NCI-H2081 (cell line): ENCODE results near the gene ZG16B.

Experiments
- DNase-seq, 2 experiments: peaks; one replicate each; lab custom pipeline; 2025; lab: John Stamatoyannopoulos, UW

The ZG16B gene

DNA sequence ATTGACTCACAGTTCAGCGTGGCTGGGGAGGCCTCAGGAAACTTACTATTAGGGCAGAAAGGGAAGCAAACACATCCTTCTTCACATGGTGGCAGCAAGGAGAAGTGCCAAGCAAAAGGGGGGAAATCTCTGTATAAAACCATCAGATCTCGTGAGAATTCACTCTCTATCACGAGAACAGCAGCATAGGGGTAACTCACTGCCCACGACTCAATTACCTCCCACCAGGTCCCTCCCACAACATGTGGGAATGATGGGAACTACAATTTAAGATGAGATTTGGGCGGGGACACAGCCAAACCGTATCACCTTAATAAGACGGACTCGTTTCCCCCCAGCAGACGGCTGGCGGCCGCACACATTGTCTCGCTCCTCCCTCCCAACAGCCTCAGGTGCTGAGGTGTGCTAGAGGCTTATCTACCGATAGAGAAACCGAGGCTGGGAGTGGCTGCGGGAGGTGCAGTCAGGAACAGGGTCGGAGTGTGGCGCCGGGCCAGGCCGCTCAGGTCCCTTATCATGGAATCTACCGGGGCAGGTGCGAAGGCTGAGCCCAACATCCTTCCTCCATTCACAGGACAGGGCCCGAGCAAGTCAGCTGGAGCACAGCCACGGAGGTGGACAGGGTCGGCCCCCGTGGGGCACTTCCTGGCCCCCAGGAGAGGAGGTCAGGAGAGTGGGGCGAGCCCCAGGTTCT, 4.9 kb upstream of the ZG16B start:
- no peak for DNase-seq

- no peak for DNase-seq
Measured at GRCh38 chr16:2825906-2826305, 4.2 kb upstream of the ZG16B start.

DNA sequence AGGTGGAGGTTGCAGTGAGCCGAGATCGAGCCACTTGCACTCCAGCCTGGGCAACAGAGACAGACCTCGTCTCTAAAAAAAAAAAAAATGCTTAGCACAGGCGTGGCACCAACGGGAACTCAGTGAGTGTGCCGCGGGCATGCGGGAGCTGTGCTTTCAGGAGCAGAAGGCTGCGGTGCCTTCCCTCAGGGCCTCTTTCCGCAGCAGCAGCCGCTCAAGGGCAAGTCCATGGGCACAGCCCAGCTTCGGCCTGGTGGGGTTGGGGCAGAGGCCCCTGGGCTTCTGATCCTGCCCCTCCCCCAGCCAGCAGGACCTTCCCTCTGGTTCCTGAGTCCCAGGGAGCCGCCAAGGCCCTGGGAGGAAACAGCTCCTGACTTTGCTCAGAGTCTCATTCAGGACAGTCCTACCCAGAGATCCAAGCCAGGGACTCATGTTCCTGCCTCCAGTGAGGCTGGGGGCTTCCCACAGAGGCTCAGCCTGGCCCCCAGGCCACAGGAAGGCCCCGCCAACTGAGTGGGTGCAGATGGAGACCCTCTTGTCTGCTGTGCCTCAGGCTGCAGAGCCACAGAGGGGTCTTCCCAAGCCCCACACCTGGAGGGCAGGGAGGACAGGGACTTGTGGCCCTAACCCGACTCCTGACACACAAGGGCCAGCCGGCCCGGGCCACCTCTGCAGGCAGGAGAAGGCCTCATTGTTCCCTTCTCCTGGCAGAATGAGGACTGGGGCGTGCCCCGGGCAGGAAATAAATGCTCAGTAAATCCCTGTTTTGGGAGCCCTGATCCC, 3.3 kb upstream of the ZG16B start:
- no peak for DNase-seq

DNA sequence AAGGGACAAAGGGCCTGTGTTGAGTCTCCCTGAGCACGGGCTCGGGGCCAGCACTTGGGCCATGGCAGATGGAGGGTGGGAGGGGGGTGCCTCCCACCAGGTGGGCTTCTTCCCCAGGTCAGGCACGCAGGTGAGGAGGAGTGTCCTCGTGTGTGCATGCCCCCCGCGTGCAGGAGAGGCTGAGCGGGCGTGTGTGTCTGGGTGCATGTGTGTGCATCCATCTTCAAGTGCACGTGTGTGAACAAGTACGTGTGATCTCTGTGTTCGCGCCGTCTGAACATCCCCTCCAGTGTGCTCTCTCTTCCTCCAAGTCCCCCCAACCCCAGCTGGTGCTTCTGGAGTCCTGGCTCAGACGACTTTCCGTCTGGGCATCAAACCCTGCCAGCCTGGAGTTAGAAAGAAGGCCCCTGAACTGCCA, 2.7 kb upstream of the ZG16B start:
- no peak for DNase-seq

- DNase-seq: no peak
Measured at GRCh38 chr16:2827831-2828520, 2.1 kb upstream of the ZG16B start.

- no peak for DNase-seq
Measured at GRCh38 chr16:2828521-2828840, 1.6 kb upstream of the ZG16B start.

DNA sequence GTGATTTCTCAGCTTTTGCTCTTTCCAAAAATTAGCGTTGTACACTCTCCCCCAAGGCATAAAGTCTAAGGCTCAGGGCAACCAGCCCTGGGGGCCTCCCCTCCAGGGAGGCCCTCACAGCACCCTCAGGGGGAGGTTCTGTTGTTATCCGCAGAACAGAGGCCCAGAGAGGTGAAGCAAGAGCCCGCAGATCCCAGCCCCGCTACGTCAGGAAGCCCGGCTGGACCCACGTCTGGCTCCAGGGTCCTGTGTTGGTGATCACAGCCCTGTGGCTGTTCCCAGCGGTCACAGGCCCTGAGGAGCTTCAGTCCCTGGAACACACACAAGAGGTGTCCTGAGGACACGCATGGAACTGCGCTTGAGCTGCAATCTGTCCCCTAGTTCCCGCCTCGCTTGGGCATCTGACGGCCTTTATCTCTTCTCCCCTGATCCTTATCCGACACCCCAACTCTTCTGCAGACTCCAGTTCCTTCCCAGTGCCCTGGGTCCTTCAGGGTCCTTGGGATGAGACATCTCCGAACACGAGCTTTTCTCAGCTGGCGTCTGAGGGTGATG, 1.1 kb upstream of the ZG16B start:
- no peak for DNase-seq

GRCh38 chr16:2830355-2830695, 222 bp downstream of the ZG16B start:
- DNase-seq: no peak

- no peak for DNase-seq
Measured at GRCh38 chr16:2831203-2831602, 1.1 kb downstream of the ZG16B start.

DNA sequence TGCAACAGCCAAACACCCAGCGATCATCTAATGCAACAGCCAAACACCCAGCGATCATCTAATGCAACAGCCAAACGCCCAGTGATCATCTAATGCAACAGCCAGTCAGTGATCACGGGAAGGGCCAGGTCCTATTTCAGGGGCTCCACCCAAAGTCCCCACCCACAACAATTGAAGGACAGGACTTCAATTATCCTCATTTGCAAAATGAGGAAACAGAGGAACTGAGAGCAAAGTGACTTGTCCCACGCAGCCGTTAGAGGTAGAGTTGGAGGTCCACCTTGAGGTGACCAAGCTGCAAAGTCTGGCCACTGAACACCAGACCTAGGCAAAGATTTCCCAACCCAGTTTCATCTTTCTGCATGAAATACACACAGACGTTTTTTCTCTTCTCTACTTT, 3.7 kb downstream of the ZG16B start:
- no peak for DNase-seq

DNA sequence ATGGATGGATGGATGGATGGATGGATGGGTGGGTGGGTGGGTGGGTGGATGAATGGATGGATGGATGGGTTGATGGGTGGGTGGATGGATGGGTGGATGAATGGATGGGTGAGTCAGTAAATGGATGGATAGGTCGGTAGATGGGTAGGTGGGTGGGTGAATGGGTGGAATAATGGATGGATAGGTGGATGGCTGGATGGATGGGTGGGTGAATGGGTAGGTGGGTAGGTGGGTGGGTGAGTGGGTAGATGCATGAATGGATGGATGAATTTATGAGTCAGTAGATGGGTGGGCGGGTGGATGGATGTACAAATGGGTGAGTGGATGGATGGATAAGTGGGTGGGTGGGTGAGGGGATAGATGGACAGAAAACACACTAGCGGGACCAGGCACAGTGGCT, 4.9 kb downstream of the ZG16B start:
- DNase-seq: no peak

- DNase-seq: no peak
Measured at GRCh38 chr16:2835638-2836493, 5.8 kb downstream of the ZG16B start.

DNA sequence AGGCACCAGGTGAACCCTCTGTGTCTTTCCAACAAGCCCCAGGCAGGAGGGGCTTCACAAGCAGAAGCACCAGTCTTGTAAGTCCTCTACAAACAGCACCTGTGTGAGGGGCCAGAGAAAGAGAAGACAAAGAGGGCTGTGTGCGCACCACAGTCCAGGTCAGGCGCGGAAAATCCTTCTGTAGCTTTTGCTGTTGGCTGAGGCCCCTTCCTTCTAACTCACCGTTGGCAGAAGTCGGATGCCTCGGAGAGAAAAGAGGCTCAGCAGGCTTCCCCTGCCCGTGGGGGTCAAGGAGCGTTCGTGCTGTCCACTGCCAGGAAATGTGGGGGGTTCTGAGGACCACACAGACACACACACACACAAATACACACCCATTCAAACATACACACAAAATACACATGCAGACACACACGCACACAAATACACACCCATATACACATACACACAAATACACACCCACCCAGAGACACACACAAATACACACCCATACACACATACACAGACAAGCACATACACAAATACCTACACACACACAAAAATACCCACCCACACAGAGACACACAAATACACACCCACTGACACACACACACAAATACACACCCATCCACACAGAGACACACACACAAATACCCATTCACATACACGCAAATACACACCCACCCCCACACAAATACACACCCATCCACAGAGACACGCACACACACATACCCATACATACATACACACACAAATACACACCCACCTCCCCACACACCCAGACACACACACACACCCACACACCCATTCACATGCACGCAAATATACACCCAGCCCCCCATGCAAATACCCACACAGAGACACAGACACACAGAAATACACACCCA, 6.8 kb downstream of the ZG16B start:
- DNase-seq: no peak

- peak; percentile 22 to 56 for DNase-seq
Measured at GRCh38 chr16:2838928-2839327, 8.8 kb downstream of the ZG16B start.

- DNase-seq: no peak
Measured at GRCh38 chr16:2839650-2840450, 9.7 kb downstream of the ZG16B start.

- no peak for DNase-seq
Measured at GRCh38 chr16:2840914-2841313, 10.8 kb downstream of the ZG16B start.

DNA sequence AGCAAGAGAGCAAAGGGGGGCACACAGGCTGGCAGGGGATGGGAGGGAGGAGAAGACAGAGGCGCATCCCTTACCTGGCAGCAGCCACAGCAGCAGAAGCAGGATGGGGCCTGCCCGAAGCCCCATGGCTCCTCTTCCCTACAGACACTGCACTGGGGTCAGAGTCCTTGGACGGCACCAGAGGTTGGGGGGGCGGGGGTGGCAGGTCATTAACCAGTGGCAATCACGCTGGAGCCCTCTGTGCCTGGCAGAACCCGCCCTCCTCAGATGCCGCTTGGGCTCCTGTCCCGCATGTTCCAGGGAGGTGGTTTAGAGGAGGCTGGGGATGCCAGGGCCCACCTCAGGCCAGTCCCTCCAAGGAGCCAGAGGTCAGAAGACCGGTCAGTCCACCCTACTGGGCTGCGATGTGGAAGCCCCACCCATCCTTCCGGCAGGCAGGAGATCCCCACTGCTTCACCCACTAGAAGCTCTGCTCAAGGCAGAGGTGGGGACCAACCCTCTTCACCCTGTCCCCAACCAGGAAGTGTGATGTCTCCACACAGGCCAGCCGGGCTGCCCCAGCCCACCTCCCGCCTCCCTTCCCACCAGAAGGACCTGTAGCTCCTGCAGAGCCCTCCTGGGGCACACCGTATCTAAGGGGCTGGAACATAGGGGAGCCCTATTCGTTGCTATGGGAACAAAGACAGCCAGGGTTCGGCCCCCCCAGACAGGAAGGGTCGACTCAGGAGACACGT, 11.7 kb downstream of the ZG16B start:
- no peak for DNase-seq

GRCh38 chr16:2842340-2843000, 12.4 kb downstream of the ZG16B start:
- no peak for DNase-seq

- DNase-seq: no peak
Measured at GRCh38 chr16:2843526-2843925, 13.4 kb downstream of the ZG16B start.
